Liver (tissue), 9 donors: ENCODE measurements around the gene NTM. TPM values are rescaled to one million over a fixed set of nuclear protein-coding genes. Genes with fewer than 3 reads are reported as not detected.
"Not testable (repeated sequence)": the region's sequence is repeated elsewhere in the genome, so short reads cannot be mapped to it uniquely, and the experiment has no call there.

Source experiments
- DNase-seq: peaks from one replicate; pipeline ENCODE4 v3.0.0-alpha.2; 2017; ENCODE audit warnings: low spot score
- H3K27ac ChIP-seq, 2 donors: one replicate each; pipeline ENCODE4 v1.7.0; 2013; ENCODE audit warnings: inconsistent platforms in 2 of 2, low read length in 2 of 2, control low read depth in 1 of 2, low read depth in 1 of 2, mild to moderate bottlenecking in 1 of 2
- H3K27me3 ChIP-seq, 4 donors: one replicate each; pipeline versions ENCODE4 v1.6.1 to v1.7.0; 2013; ENCODE audit warnings: low read length in 3 of 4, inconsistent platforms in 1 of 4, mild to moderate bottlenecking in 1 of 4, moderate library complexity in 1 of 4; ENCODE audit not compliant: control insufficient read depth in 4 of 4, insufficient read depth in 4 of 4
- H3K36me3 ChIP-seq, 4 donors: one replicate each; pipeline versions ENCODE4 v1.6.1 to v1.7.0; 2013; ENCODE audit warnings: low read length in 3 of 4, mild to moderate bottlenecking in 3 of 4, low read depth in 1 of 4, moderate library complexity in 1 of 4; ENCODE audit not compliant: control insufficient read depth in 4 of 4, insufficient read depth in 3 of 4
- H3K4me1 ChIP-seq, 4 donors: one replicate each; pipeline versions ENCODE4 v1.6.1 to v1.7.0; 2013; ENCODE audit warnings: low read length in 3 of 4, mild to moderate bottlenecking in 3 of 4, moderate library complexity in 1 of 4; ENCODE audit not compliant: control insufficient read depth in 4 of 4, insufficient read depth in 4 of 4
- H3K4me3 ChIP-seq, 3 donors: one replicate each; pipeline versions ENCODE4 v1.6.1 to v1.7.0; 2013; ENCODE audit warnings: low read length in 3 of 3, control low read depth in 1 of 3, low read depth in 1 of 3, mild to moderate bottlenecking in 1 of 3
- H3K9ac ChIP-seq, 2 donors: one replicate each; pipeline ENCODE4 v1.7.0; 2013; ENCODE audit warnings: low read length in 2 of 2, mild to moderate bottlenecking in 2 of 2, moderate library complexity in 2 of 2, control low read depth in 1 of 2, low read depth in 1 of 2
- H3K9me3 ChIP-seq, 4 donors: one replicate each; pipeline versions ENCODE4 v1.6.1 to v1.7.0; 2013; ENCODE audit warnings: low read length in 3 of 4; ENCODE audit not compliant: control insufficient read depth in 4 of 4
- ATF3 ChIP-seq: IDR thresholded peaks from 2 replicates; pipeline ENCODE4 v1.6.1; 2016; ENCODE audit warnings: antibody characterized with exemption
- CTCF ChIP-seq: fragments of 150-350 bp; IDR thresholded peaks from 2 replicates; pipeline ENCODE4 v1.5.1; 2017; ENCODE audit warnings: improper control_type of control experiment, low read depth, low read length; ENCODE audit not compliant: missing input control
- EGR1 ChIP-seq, 2 donors: IDR thresholded peaks; 2 replicates each; pipeline ENCODE4 v1.6.1; 2016 to 2018; ENCODE audit warnings: antibody characterized with exemption in 2 of 2, low read depth in 2 of 2
- FOXA1 ChIP-seq: IDR thresholded peaks from 2 replicates; pipeline ENCODE4 v1.6.1; 2016; ENCODE audit warnings: antibody characterized with exemption
- FOXA2 ChIP-seq: IDR thresholded peaks from 2 replicates; pipeline ENCODE4 v1.6.1; 2016; ENCODE audit warnings: antibody characterized with exemption
- GABPA ChIP-seq, 2 donors: IDR thresholded peaks in 1 of 2; conservative IDR thresholded peaks in 1 of 2; 2 replicates each; pipeline ENCODE4 v1.6.1; 2016; ENCODE audit warnings: antibody characterized with exemption in 2 of 2, mild to moderate bottlenecking in 1 of 2, moderate library complexity in 1 of 2
- HNF4A ChIP-seq, 2 donors: conservative IDR thresholded peaks; 2 replicates each; pipeline ENCODE4 v1.6.1; 2016; ENCODE audit warnings: antibody characterized with exemption in 2 of 2, mild to moderate bottlenecking in 2 of 2
- HNF4G ChIP-seq: IDR thresholded peaks from 2 replicates; pipeline ENCODE4 v1.6.1; 2016; ENCODE audit warnings: antibody characterized with exemption
- JUND ChIP-seq, 2 donors: IDR thresholded peaks; 2 replicates each; pipeline ENCODE4 v1.6.1; 2016; ENCODE audit warnings: antibody characterized with exemption in 2 of 2
- NR2F2 ChIP-seq: IDR thresholded peaks from 2 replicates; pipeline ENCODE4 v1.6.1; 2016; ENCODE audit warnings: antibody characterized with exemption
- REST ChIP-seq: IDR thresholded peaks from 2 replicates; pipeline ENCODE4 v1.6.1; 2016; ENCODE audit warnings: antibody characterized with exemption, mild to moderate bottlenecking
- RXRA ChIP-seq, 2 donors: IDR thresholded peaks; 2 replicates each; pipeline ENCODE4 v1.6.1; 2017 to 2018; ENCODE audit warnings: antibody characterized with exemption in 2 of 2, mild to moderate bottlenecking in 1 of 2
- SP1 ChIP-seq: IDR thresholded peaks from 2 replicates; pipeline ENCODE4 v1.6.1; 2018; ENCODE audit warnings: antibody characterized with exemption, mild to moderate bottlenecking
- TAF1 ChIP-seq: conservative IDR thresholded peaks from 2 replicates; pipeline ENCODE4 v1.6.1; 2016; ENCODE audit warnings: antibody characterized with exemption, mild to moderate bottlenecking
- YY1 ChIP-seq: IDR thresholded peaks from 2 replicates; pipeline ENCODE4 v1.6.1; 2016; ENCODE audit warnings: antibody characterized with exemption, mild to moderate bottlenecking
- ZBTB33 ChIP-seq: IDR thresholded peaks from 2 replicates; pipeline ENCODE4 v1.6.1; 2016; ENCODE audit warnings: antibody characterized with exemption
- WGBS: extraction: QIAGEN DNeasy Blood & Tissue Kit; methylation state at CpG from one replicate; pipeline ENCODE4 v1.1.7; 2013; 5-methylcytosine and 5-hydroxymethylcytosine counted together
- polyA plus RNA-seq, 2 donors: library from polyadenylated mRNA; stranded (reverse) in 1 of 2; unstranded in 1 of 2; fragments of 200-250 nt in 1 of 2; fragments of >200 nt in 1 of 2; fragmentation: Nextera tagmentation in 1 of 2; extraction: Ambion mirVana in 1 of 2; gene quantifications; one replicate each; pipeline versions ENCODE4 v1.2.1 to v1.2.3, GENCODE V29; 2013 to 2015
- total RNA-seq, 2 donors: library from RNA; depleted of rRNA; stranded (reverse); fragments of >200 nt; gene quantifications; one replicate each; pipeline ENCODE4 v1.2.3, GENCODE V29; 2014
- donor health status: healthy.
- donor health status: healthy.
- donor health status: healthy.
- donor health status: healthy.
- donor health status: healthy.

NTM gene
- total and polyA plus RNA-seq, 4 donors: 0.08 to 1.1 (median 0.08) TPM; not detected in 1

GRCh38 chr11:132361011-132361550, 990.7 kb downstream of the NTM start (continued):
- TF ChIP-seq ATF3 (no peak), FOXA1 (no peak), YY1 (no peak)

GRCh38 chr11:132365650-132366049, 995.2 kb downstream of the NTM start:
- no peaks in the 10 kb centered on the region for H3K4me1 ChIP-seq
- no peak overlapping the region for H3K4me3 ChIP-seq
- 91% methylated on average over 3 of the region's 3 CpGs for WGBS
- no peak for DNase-seq
- H3K27ac ChIP-seq: no peak overlapping the region
- no peak for TF ChIP-seq RXRA (IDR thresholded peaks at IDR 0.05)
- H3K36me3 ChIP-seq: no peaks in the 10 kb centered on the region
- no peaks in the 10 kb centered on the region for H3K9me3 ChIP-seq
- no peaks in the 10 kb centered on the region for H3K27me3 ChIP-seq
- no peak overlapping the region for H3K9ac ChIP-seq

GRCh38 chr11:132367293-132367692, 996.9 kb downstream of the NTM start:
- DNase-seq: no peak
- H3K9ac ChIP-seq: no peak overlapping the region
- no peaks in the 10 kb centered on the region for H3K9me3 ChIP-seq
- TF ChIP-seq CTCF (no peak), REST (no peak), SP1 (no peak), YY1 (no peak), TAF1 (no peak), NR2F2 (no peak), ZBTB33 (no peak), FOXA2 (no peak), HNF4G (no peak), GABPA (IDR thresholded peaks at IDR 0.05 in 1 of 2, conservative IDR thresholded peaks at IDR 0.05 in 1 of 2) (no peak), EGR1 (IDR thresholded peaks at IDR 0.05; ENCODE audit: low read depth in 2 of 2) (no peak), RXRA (IDR thresholded peaks at IDR 0.05) (no peak), JUND (IDR thresholded peaks at IDR 0.05) (no peak), ATF3 (no peak), FOXA1 (no peak), HNF4A (conservative IDR thresholded peaks at IDR 0.05) (no peak)
- H3K27me3 ChIP-seq: no peaks in the 10 kb centered on the region
- H3K27ac ChIP-seq: no peak overlapping the region
- no peaks in the 10 kb centered on the region for H3K36me3 ChIP-seq
- peaks cover 0 to 3% (median 0%) of the 10 kb centered on the region in 4 donors for H3K4me1 ChIP-seq
- 90% methylated on average over 3 of the region's 3 CpGs for WGBS
- no peak overlapping the region for H3K4me3 ChIP-seq

- not testable (repeated sequence) for H3K4me3 ChIP-seq, H3K9ac ChIP-seq, H3K4me1 ChIP-seq, H3K36me3 ChIP-seq, DNase-seq, H3K27ac ChIP-seq, H3K9me3 ChIP-seq, H3K27me3 ChIP-seq
Observed at GRCh38 chr11:132370114-132370513, 999.7 kb downstream of the NTM start.
